ENCODE results near the gene NF2. TPM values are rescaled to one million over a fixed set of nuclear protein-coding genes. Genes with fewer than 3 reads are reported as not detected.

The NF2 gene
- total and polyA plus RNA-seq, 4 donors = 8.9 to 49.7 (median 16.3) TPM

DNA sequence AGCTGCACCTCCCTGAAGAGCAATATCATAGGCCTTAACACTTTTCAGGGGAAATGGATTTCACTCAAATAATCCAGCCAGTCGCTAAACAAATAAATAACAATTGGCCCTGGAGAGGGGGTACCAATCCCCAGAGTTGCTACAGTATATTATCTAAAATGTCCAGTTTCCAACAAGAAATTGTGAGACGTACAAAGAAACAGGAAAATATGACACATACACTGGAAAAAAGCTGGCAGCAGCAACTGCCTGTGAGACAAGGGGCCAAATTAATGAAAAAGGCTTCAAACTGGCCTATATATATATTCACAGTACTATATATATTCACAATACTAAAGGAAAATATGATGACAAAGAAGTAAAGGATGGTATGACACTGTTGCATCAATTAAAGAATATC lies 4.0 kb downstream of the NF2 start:
- TF ChIP-seq, protein P1, sequence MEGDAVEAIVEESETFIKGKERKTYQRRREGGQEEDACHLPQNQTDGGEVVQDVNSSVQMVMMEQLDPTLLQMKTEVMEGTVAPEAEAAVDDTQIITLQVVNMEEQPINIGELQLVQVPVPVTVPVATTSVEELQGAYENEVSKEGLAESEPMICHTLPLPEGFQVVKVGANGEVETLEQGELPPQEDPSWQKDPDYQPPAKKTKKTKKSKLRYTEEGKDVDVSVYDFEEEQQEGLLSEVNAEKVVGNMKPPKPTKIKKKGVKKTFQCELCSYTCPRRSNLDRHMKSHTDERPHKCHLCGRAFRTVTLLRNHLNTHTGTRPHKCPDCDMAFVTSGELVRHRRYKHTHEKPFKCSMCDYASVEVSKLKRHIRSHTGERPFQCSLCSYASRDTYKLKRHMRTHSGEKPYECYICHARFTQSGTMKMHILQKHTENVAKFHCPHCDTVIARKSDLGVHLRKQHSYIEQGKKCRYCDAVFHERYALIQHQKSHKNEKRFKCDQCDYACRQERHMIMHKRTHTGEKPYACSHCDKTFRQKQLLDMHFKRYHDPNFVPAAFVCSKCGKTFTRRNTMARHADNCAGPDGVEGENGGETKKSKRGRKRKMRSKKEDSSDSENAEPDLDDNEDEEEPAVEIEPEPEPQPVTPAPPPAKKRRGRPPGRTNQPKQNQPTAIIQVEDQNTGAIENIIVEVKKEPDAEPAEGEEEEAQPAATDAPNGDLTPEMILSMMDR (IDR thresholded peaks at IDR 0.05; ENCODE audit: control extremely low read depth, extremely low read depth) = no peak
- Histone ChIP-seq H3K9me3 (ENCODE audit: control insufficient read depth in 4 of 4, insufficient read depth in 3 of 4, low read length in 3 of 4) (peaks cover 0 to 3% (median 0%) of the 10 kb centered on the region in 4 donors), H3K4me1 (ENCODE audit: control insufficient read depth in 5 of 5, insufficient read depth in 5 of 5, low read length in 5 of 5) (peaks cover 4 to 15% (median 8%) of the 10 kb centered on the region in 5 donors), H3K4me3 (no peak overlapping the region), H3K9ac (ENCODE audit: insufficient read depth in 1 of 2, low read length in 2 of 2) (no peak overlapping the region), H3K27me3 (ENCODE audit: control insufficient read depth in 3 of 3, insufficient read depth in 3 of 3, low read length in 2 of 3) (no peaks in the 10 kb centered on the region), H3K27ac (ENCODE audit: low read depth in 1 of 2, low read length in 1 of 2) (no peak overlapping the region), H3K36me3 (ENCODE audit: control insufficient read depth in 4 of 4, insufficient read depth in 4 of 4, low read length in 4 of 4) (peaks cover 0 to 3% (median under 1%) of the 10 kb centered on the region in 4 donors)
- ATAC-seq (ENCODE audit: insufficient read depth, low FRiP score) (no peak), DNase-seq (no peak)
- WGBS, 2 donors = 86 to 89% methylated on average over 2 of the region's 2 CpGs

- no peak overlapping the region for H3K9ac ChIP-seq (ENCODE audit: insufficient read depth in 1 of 2, low read length in 2 of 2)
- H3K36me3 ChIP-seq (ENCODE audit: control insufficient read depth in 4 of 4, insufficient read depth in 4 of 4, low read length in 4 of 4) = peaks cover 0 to 3% (median under 1%) of the 10 kb centered on the region in 4 donors
- TF ChIP-seq, protein P1 (IDR thresholded peaks at IDR 0.05; ENCODE audit: control extremely low read depth, extremely low read depth) = no peak
- H3K27ac ChIP-seq (ENCODE audit: low read depth in 1 of 2, low read length in 1 of 2) = no peak overlapping the region
- no peak overlapping the region for H3K4me3 ChIP-seq
- DNase-seq (no peak), ATAC-seq (ENCODE audit: insufficient read depth, low FRiP score) (no peak)
- H3K9me3 ChIP-seq (ENCODE audit: control insufficient read depth in 4 of 4, insufficient read depth in 3 of 4, low read length in 3 of 4) = peaks cover 0 to 3% (median 0%) of the 10 kb centered on the region in 4 donors
- no peaks in the 10 kb centered on the region for H3K27me3 ChIP-seq (ENCODE audit: control insufficient read depth in 3 of 3, insufficient read depth in 3 of 3, low read length in 2 of 3)
- H3K4me1 ChIP-seq (ENCODE audit: control insufficient read depth in 5 of 5, insufficient read depth in 5 of 5, low read length in 5 of 5) = peaks cover 4 to 15% (median 8%) of the 10 kb centered on the region in 5 donors
- WGBS, 2 donors = 72 to 74% methylated on average over 2 of the region's 2 CpGs
Measured at GRCh38 chr22:29609139-29609538, 5.7 kb downstream of the NF2 start.

DNA sequence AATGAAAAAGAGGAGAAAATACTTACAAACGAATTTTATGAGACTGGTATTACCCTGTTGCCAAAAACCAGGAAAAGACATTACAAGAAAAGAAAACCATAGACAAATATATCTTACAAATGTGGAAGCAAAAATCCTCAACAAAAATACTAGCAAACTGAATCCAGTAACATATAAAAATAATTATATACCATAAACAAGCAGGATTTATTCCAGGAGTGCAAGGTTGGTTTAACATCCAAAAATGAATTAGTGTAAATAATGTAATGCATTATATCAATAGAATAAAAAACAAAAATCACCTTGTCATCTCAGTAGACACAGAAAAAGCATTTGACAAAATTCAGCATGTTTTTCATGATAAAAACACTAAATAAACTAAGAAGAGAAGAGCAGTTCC lies 7.3 kb downstream of the NF2 start:
- 91 to 93% methylated on average over 1 of the region's 1 CpG for WGBS, 2 donors
- H3K36me3 ChIP-seq (ENCODE audit: control insufficient read depth in 4 of 4, insufficient read depth in 4 of 4, low read length in 4 of 4) = peaks cover 0 to 3% (median under 1%) of the 10 kb centered on the region in 4 donors
- H3K4me3 ChIP-seq = no peak overlapping the region
- H3K27me3 ChIP-seq (ENCODE audit: control insufficient read depth in 3 of 3, insufficient read depth in 3 of 3, low read length in 2 of 3) = no peaks in the 10 kb centered on the region
- TF ChIP-seq, protein P1 (IDR thresholded peaks at IDR 0.05; ENCODE audit: control extremely low read depth, extremely low read depth) = no peak
- no peak overlapping the region for H3K27ac ChIP-seq (ENCODE audit: low read depth in 1 of 2, low read length in 1 of 2)
- H3K4me1 ChIP-seq (ENCODE audit: control insufficient read depth in 5 of 5, insufficient read depth in 5 of 5, low read length in 5 of 5) = peaks cover 0 to 6% (median 0%) of the 10 kb centered on the region in 5 donors
- no peak for DNase-seq
- H3K9ac ChIP-seq (ENCODE audit: insufficient read depth in 1 of 2, low read length in 2 of 2) = no peak overlapping the region
- peaks cover 0 to 3% (median 0%) of the 10 kb centered on the region in 4 donors for H3K9me3 ChIP-seq (ENCODE audit: control insufficient read depth in 4 of 4, insufficient read depth in 3 of 4, low read length in 3 of 4)
- ATAC-seq (ENCODE audit: insufficient read depth, low FRiP score) = no peak

Measured in lung (tissue), 12 donors.